CD14-positive monocyte (primary cell): Measurements from ENCODE around the gene AMBRA1. TPM values are rescaled to one million over a fixed set of nuclear protein-coding genes. Genes with fewer than 3 reads are reported as not detected.

Source experiments
- DNase-seq, 3 donors: peaks; one replicate each; pipeline ENCODE4 v3.0.0-alpha.2; 2011 to 2022
- H2AFZ ChIP-seq: 2 replicates; pipeline ENCODE4 v1.6.0; 2012; ENCODE audit warnings: mild to moderate bottlenecking, low read depth, low read length, inconsistent platforms; ENCODE audit not compliant: insufficient read depth, poor library complexity, severe bottlenecking
- H3K27ac ChIP-seq, 2 donors: 1 replicate in 1 of 2; 2 replicates in 1 of 2; pipeline ENCODE4 v1.5.1; 2012 to 2013; ENCODE audit warnings: low read length in 2 of 2, control low read depth in 1 of 2, inconsistent platforms in 1 of 2, low read depth in 1 of 2, mild to moderate bottlenecking in 1 of 2
- H3K27me3 ChIP-seq, 2 donors: one replicate each; pipeline versions ENCODE4 v1.6.0 to v1.6.1; 2011 to 2013; ENCODE audit warnings: low read length in 2 of 2; ENCODE audit not compliant: control insufficient read depth in 2 of 2, insufficient read depth in 2 of 2
- H3K36me3 ChIP-seq, 2 donors: replicated peaks in 1 of 2; 1 replicate in 1 of 2; 2 replicates in 1 of 2; pipeline versions ENCODE4 v1.5.1 to v1.6.1; 2012 to 2013; ENCODE audit warnings: low read length in 2 of 2, control low read depth in 1 of 2, inconsistent platforms in 1 of 2, mild to moderate bottlenecking in 1 of 2; ENCODE audit not compliant: insufficient read depth in 2 of 2, control insufficient read depth in 1 of 2
- H3K4me1 ChIP-seq, 2 donors: 1 replicate in 1 of 2; 2 replicates in 1 of 2; pipeline versions ENCODE4 v1.5.1 to v1.6.1; 2012 to 2013; ENCODE audit warnings: low read length in 2 of 2, control low read depth in 1 of 2, inconsistent platforms in 1 of 2, mild to moderate bottlenecking in 1 of 2, moderate library complexity in 1 of 2; ENCODE audit not compliant: insufficient read depth in 2 of 2, control insufficient read depth in 1 of 2
- H3K4me2 ChIP-seq: replicated peaks from 2 replicates; pipeline ENCODE3; 2012; ENCODE audit warnings: low read length, moderate library complexity, mild to moderate bottlenecking; ENCODE audit not compliant: poor library complexity, severe bottlenecking; ENCODE audit errors: extremely low read depth
- H3K4me3 ChIP-seq, 3 experiments: fragments of 200-600 bp in 1 of 3; sonication (generic) in 1 of 3; replicated peaks in 1 of 3; 1 replicate in 2 of 3; 2 replicates in 1 of 3; pipeline ENCODE4 v1.5.1; 2011 to 2013; ENCODE audit warnings: low read length in 3 of 3, mild to moderate bottlenecking in 3 of 3, control low read depth in 2 of 3, low read depth in 2 of 3, inconsistent platforms in 1 of 3, moderate library complexity in 1 of 3
- H3K79me2 ChIP-seq: 2 replicates; pipeline ENCODE4 v1.6.0; 2012; ENCODE audit warnings: mild to moderate bottlenecking, control low read depth, inconsistent platforms, low read length, moderate library complexity; ENCODE audit not compliant: insufficient read depth
- H3K9ac ChIP-seq: 2 replicates; pipeline ENCODE4 v1.6.0; 2017; ENCODE audit warnings: low read length, mild to moderate bottlenecking; ENCODE audit not compliant: insufficient read depth, poor library complexity, severe bottlenecking
- H3K9me3 ChIP-seq, 2 donors: replicated peaks in 1 of 2; 1 replicate in 1 of 2; 2 replicates in 1 of 2; pipeline versions ENCODE4 v1.5.1 to v1.6.1; 2012 to 2013; ENCODE audit warnings: low read length in 2 of 2, control low read depth in 1 of 2; ENCODE audit not compliant: control insufficient read depth in 1 of 2, insufficient read depth in 1 of 2
- H4K20me1 ChIP-seq: 2 replicates; pipeline ENCODE4 v1.6.0; 2012; ENCODE audit warnings: mild to moderate bottlenecking, low read length, control low read depth, moderate library complexity; ENCODE audit not compliant: insufficient read depth
- H3K27ac Mint-ChIP-seq, 7 donors: one replicate each; pipeline ENCODE4 v1.8.0; 2020; ENCODE audit warnings: mild to moderate bottlenecking in 7 of 7, mixed read lengths in 7 of 7, moderate library complexity in 6 of 7, inconsistent platforms in 2 of 7
- H3K27me3 Mint-ChIP-seq, 3 donors: one replicate each; pipeline ENCODE4 v1.8.0; 2021 to 2022; ENCODE audit warnings: low read depth in 3 of 3, mild to moderate bottlenecking in 3 of 3, mixed read lengths in 3 of 3, moderate library complexity in 3 of 3, inconsistent platforms in 1 of 3
- H3K36me3 Mint-ChIP-seq, 2 donors: one replicate each; pipeline ENCODE4 v1.8.0; 2020; ENCODE audit warnings: mixed read lengths in 2 of 2, inconsistent platforms in 1 of 2, mild to moderate bottlenecking in 1 of 2
- H3K4me1 Mint-ChIP-seq: one replicate; pipeline ENCODE4 v1.8.0; 2020; ENCODE audit warnings: mild to moderate bottlenecking, mixed read lengths
- H3K4me3 Mint-ChIP-seq, 2 donors: one replicate each; pipeline ENCODE4 v1.8.0; 2020; ENCODE audit warnings: mild to moderate bottlenecking in 2 of 2, mixed read lengths in 2 of 2, moderate library complexity in 1 of 2
- H3K9me3 Mint-ChIP-seq, 7 donors: one replicate each; pipeline ENCODE4 v1.8.0; 2020 to 2022; ENCODE audit warnings: mixed read lengths in 7 of 7, mild to moderate bottlenecking in 6 of 7, moderate library complexity in 6 of 7, inconsistent platforms in 2 of 7
- WGBS: methylation state at CpG from one replicate; pipeline ENCODE4 v1.1.5; 2013; ENCODE audit warnings: missing lambda C conversion rate; ENCODE audit not compliant: insufficient coverage; 5-methylcytosine and 5-hydroxymethylcytosine counted together
- intact Hi-C, 2 donors: fragments of 100-400 bp; cut with micrococcal nuclease; formaldehyde crosslinking; loops; one replicate each; pipeline versions ENCODE4 v1.15.0 to v1.15.1; 2023
- polyA plus RNA-seq, 3 donors: library from polyadenylated mRNA; depleted of rRNA in 1 of 3; unstranded in 2 of 3; stranded (reverse) in 1 of 3; fragments of 300-500 nt in 2 of 3; fragments of >200 nt in 1 of 3; fragmentation: Illumina TruSeq in 2 of 3; gene quantifications; 1 replicate in 2 of 3; 2 replicates in 1 of 3; pipeline ENCODE4 v1.2.3, GENCODE V29; 2012 to 2021
- TF ChIP-seq, protein P1 (sequence below): fragments of 200-600 bp; IDR thresholded peaks from one replicate; pipeline ENCODE4 v1.8.0; 2022; ENCODE audit warnings: antibody characterized with exemption, mild to moderate bottlenecking

Gene AMBRA1
- polyA plus RNA-seq, 3 donors = 2.1 to 6.1 (median 3.8) TPM

DNA sequence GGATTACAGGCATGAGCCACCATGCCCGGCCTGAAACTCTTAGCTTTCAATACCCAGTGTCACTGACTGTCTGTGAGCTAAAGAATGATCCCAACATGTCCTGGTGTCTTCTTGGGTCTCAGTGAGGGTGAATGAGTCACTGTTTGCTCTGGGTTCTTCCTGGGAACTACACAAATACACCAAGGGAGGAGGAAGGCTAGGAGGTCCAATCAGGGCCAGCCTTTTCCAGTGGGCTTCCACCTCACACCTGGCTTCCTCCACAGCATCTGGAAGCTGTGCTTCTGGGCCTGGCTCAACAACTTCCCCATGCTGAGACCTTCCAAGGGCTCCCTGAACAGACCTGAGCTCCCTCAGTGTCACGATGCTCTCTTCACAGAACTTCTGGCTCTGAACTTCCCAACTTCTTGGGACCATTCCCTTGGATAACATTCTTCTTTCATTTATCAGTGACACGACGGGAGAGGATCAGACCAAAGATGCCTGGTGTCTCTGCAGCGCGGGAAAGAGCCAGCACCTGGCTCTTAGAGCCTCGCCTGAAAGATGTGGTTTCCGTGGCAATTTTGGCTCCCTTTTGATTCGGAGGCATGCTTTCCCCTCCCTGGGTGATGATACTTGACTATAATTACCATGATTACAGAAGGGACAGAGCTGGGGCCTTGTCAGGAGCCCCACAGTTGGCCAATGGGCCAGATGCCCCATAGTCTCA lies 179.9 kb downstream of the AMBRA1 start:
- Histone ChIP-seq H3K4me3 (no peak overlapping the region), H4K20me1 (no peaks in the 10 kb centered on the region), H3K4me2 (no peak overlapping the region), H3K9me3 (no peaks in the 10 kb centered on the region), H3K27me3 (no peaks in the 10 kb centered on the region), H3K79me2 (no peaks in the 10 kb centered on the region), H3K9ac (no peak overlapping the region), H3K4me1 (no peaks in the 10 kb centered on the region), H3K36me3 (peaks cover 53 to 78% of the 10 kb centered on the region in 2 donors), H3K27ac (no peak overlapping the region), H2AFZ (no peak overlapping the region)
- H3K36me3 Mint-ChIP-seq = peaks cover 63 to 74% of the 10 kb centered on the region in 2 donors
- no peak for DNase-seq
- intact Hi-C loops = no loop called here
- H3K9me3 Mint-ChIP-seq = no peaks in the 10 kb centered on the region
- H3K27me3 Mint-ChIP-seq = no peaks in the 10 kb centered on the region
- no peak overlapping the region for H3K4me3 Mint-ChIP-seq
- WGBS = 96% methylated on average over 8 of the region's 9 CpGs
- no peaks in the 10 kb centered on the region for H3K4me1 Mint-ChIP-seq
- H3K27ac Mint-ChIP-seq = no peak overlapping the region
- TF ChIP-seq, protein P1, sequence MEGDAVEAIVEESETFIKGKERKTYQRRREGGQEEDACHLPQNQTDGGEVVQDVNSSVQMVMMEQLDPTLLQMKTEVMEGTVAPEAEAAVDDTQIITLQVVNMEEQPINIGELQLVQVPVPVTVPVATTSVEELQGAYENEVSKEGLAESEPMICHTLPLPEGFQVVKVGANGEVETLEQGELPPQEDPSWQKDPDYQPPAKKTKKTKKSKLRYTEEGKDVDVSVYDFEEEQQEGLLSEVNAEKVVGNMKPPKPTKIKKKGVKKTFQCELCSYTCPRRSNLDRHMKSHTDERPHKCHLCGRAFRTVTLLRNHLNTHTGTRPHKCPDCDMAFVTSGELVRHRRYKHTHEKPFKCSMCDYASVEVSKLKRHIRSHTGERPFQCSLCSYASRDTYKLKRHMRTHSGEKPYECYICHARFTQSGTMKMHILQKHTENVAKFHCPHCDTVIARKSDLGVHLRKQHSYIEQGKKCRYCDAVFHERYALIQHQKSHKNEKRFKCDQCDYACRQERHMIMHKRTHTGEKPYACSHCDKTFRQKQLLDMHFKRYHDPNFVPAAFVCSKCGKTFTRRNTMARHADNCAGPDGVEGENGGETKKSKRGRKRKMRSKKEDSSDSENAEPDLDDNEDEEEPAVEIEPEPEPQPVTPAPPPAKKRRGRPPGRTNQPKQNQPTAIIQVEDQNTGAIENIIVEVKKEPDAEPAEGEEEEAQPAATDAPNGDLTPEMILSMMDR = no peak

DNA sequence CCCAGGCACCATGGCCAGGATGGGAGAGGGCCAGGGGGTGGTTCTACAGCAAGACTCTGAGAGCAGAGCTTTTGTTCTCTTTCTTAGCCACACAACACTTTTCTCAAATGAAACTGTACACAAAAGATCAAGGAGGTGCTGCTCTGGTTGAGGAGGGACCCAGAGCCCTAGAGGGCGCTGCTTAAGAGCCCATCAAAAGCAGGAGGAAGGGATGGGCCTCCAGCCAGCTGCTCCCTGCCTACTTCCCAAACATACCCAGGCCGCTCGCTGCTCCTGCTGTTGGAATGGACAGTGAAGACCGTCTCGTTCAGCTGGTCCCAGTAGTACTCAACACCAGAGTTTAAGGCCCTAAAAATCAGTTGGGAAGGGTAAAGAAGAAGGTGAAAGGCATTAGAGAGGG lies 183.8 kb downstream of the AMBRA1 start:
- H3K4me1 Mint-ChIP-seq = no peaks in the 10 kb centered on the region
- H3K4me1 ChIP-seq = no peaks in the 10 kb centered on the region
- H3K4me3 ChIP-seq = no peak overlapping the region
- no peaks in the 10 kb centered on the region for H4K20me1 ChIP-seq
- no peaks in the 10 kb centered on the region for H3K9me3 Mint-ChIP-seq
- TF ChIP-seq, protein P1 = no peak
- no CpG with 5 or more reads among the region's 5 CpGs for WGBS
- H3K27ac Mint-ChIP-seq = peak overlapping the region in 1 of 7 donors; percentile 30
- no peak overlapping the region for H3K4me2 ChIP-seq
- no peak for DNase-seq
- no peaks in the 10 kb centered on the region for H3K9me3 ChIP-seq
- intact Hi-C loops = no loop called here
- no peaks in the 10 kb centered on the region for H3K79me2 ChIP-seq
- H3K27ac ChIP-seq = no peak overlapping the region
- H3K36me3 ChIP-seq = peaks cover 49 to 75% of the 10 kb centered on the region in 2 donors
- H3K9ac ChIP-seq = no peak overlapping the region
- peaks cover 60 to 72% of the 10 kb centered on the region in 2 donors for H3K36me3 Mint-ChIP-seq
- no peak overlapping the region for H3K4me3 Mint-ChIP-seq
- H3K27me3 Mint-ChIP-seq = no peaks in the 10 kb centered on the region
- no peak overlapping the region for H2AFZ ChIP-seq
- H3K27me3 ChIP-seq = no peaks in the 10 kb centered on the region
